HCT116 (cell line): ENCODE measurements around the gene ADAR. TPM values are rescaled to one million over a fixed set of nuclear protein-coding genes. Genes with fewer than 3 reads are reported as not detected.
A peak's percentile ranks its signal among the peaks of the same experiment; 100 is the strongest.

ENCODE experiments used
- ATAC-seq: fragments of 200-7000 bp; cut with Tn5 transposase; 2 replicates; pipeline ENCODE4 v1.9.1; 2020; ENCODE audit warnings: mild to moderate bottlenecking, moderate library complexity
- BruUV-seq: library from RNA; stranded (reverse); fragments of 400-500 nt; replicated peaks from 2 replicates; lab custom pipeline; 2021; lab: Mats Ljungman, UMichigan
- CTCF ChIA-PET: fragments of 300-600 bp; sonication (Branson Sonifier 250); formaldehyde crosslinking; loops from one replicate; lab custom pipeline; 2021; ENCODE audit warnings: antibody characterized with exemption; lab: Charles Lee
- POLR2A ChIA-PET: fragments of 300-600, 350-600 bp; sonication (Branson Sonifier 250); formaldehyde crosslinking; loops from one replicate; lab custom pipeline; 2021; ENCODE audit warnings: antibody characterized with exemption; lab: Charles Lee
- RAD21 ChIA-PET, 2 experiments: fragments of 300-600 bp; sonication (Branson Sonifier 250); formaldehyde crosslinking; loops; one replicate each; lab custom pipeline; 2023; ENCODE audit warnings: low total read pairs in 2 of 2; ENCODE audit not compliant: uncharacterized antibody in 2 of 2, unreplicated experiment in 2 of 2, low non-redundant PET in 1 of 2; lab: Charles Lee
- DNase-seq: peaks from one replicate; pipeline ENCODE4 v3.0.0-alpha.2; 2010; ENCODE audit warnings: low read depth, low spot score
- H2AFZ ChIP-seq: fragments of 200-600 bp; shearing (Covaris generic), sonication (generic); 2 replicates; pipeline ENCODE4 v1.6.1; 2017; ENCODE audit warnings: low read depth, mixed run types, mixed read lengths, antibody characterized with exemption, low read length; ENCODE audit not compliant: poor library complexity, severe bottlenecking
- H3K27ac ChIP-seq: 2 replicates; pipeline ENCODE4 v1.5.1; 2012; ENCODE audit warnings: low read depth, low read length
- H3K27me3 ChIP-seq: fragments of 200-600 bp; sonication (generic); 2 replicates; pipeline ENCODE4 v1.6.1; 2016; ENCODE audit warnings: mixed run types, low read length, mixed read lengths; ENCODE audit not compliant: insufficient read depth
- H3K36me3 ChIP-seq, 2 experiments: fragments of 200-500 bp in 1 of 2; fragments of 200-600 bp in 1 of 2; sonication (Bioruptor generic) in 1 of 2; sonication (generic) in 1 of 2; 2 replicates each; pipeline versions ENCODE4 v1.5.1 to v1.6.1; 2014 to 2016; ENCODE audit warnings: low read length in 2 of 2, inconsistent platforms in 1 of 2, mixed read lengths in 1 of 2, mixed run types in 1 of 2; ENCODE audit not compliant: insufficient read depth in 2 of 2, control insufficient read depth in 1 of 2
- H3K4me1 ChIP-seq, 2 experiments: fragments of 200-600 bp in 1 of 2; sonication (generic) in 1 of 2; 2 replicates each; pipeline versions ENCODE4 v1.5.1 to v1.6.1; 2012 to 2017; ENCODE audit warnings: low read length in 2 of 2, inconsistent platforms in 1 of 2, mild to moderate bottlenecking in 1 of 2, mixed read lengths in 1 of 2, mixed run types in 1 of 2, moderate library complexity in 1 of 2; ENCODE audit not compliant: insufficient read depth in 2 of 2, control insufficient read depth in 1 of 2
- H3K4me2 ChIP-seq: fragments of 200-600 bp; sonication (generic); 2 replicates; pipeline ENCODE4 v1.6.1; 2017; ENCODE audit warnings: mixed run types, low read length, mixed read lengths
- H3K4me3 ChIP-seq, 2 experiments: fragments of 200-600 bp in 1 of 2; sonication (generic) in 1 of 2; replicated peaks in 1 of 2; 2 replicates each; pipeline ENCODE4 v1.5.1; 2011 to 2016; ENCODE audit warnings: low read length in 2 of 2, control low read depth in 1 of 2, low read depth in 1 of 2, mild to moderate bottlenecking in 1 of 2, mixed read lengths in 1 of 2, mixed run types in 1 of 2
- H3K79me2 ChIP-seq: fragments of 200-600 bp; sonication (generic); 2 replicates; pipeline ENCODE4 v1.6.1; 2017; ENCODE audit warnings: mild to moderate bottlenecking, mixed run types, low read length, moderate library complexity, mixed read lengths; ENCODE audit not compliant: insufficient read depth
- H3K9ac ChIP-seq: fragments of 200-600 bp; sonication (generic); 2 replicates; pipeline ENCODE4 v1.6.1; 2016; ENCODE audit warnings: low read length, mixed read lengths
- H3K9me2 ChIP-seq: fragments of 200-600 bp; sonication (generic), shearing (Covaris generic); 2 replicates; pipeline ENCODE4 v1.6.1; 2017; ENCODE audit warnings: mixed run types, mild to moderate bottlenecking, moderate library complexity; ENCODE audit not compliant: insufficient read depth
- H3K9me3 ChIP-seq, 2 experiments: fragments of 200-500 bp in 1 of 2; fragments of 200-600 bp in 1 of 2; sonication (Bioruptor generic) in 1 of 2; sonication (generic) in 1 of 2; 2 replicates each; pipeline ENCODE4 v1.6.1; 2014 to 2017; ENCODE audit warnings: low read length in 2 of 2, mixed read lengths in 2 of 2, inconsistent platforms in 1 of 2, low read depth in 1 of 2, mild to moderate bottlenecking in 1 of 2, mixed run types in 1 of 2, moderate library complexity in 1 of 2; ENCODE audit not compliant: control insufficient read depth in 1 of 2, insufficient read depth in 1 of 2
- H4K20me1 ChIP-seq: fragments of 200-600 bp; sonication (generic), shearing (Covaris generic); 2 replicates; pipeline ENCODE4 v1.6.1; 2017; ENCODE audit warnings: mixed run types, mild to moderate bottlenecking, moderate library complexity; ENCODE audit not compliant: insufficient read depth
- CBX3 ChIP-seq: IDR thresholded peaks from 2 replicates; pipeline ENCODE4 v1.6.1; 2012; ENCODE audit warnings: low read depth
- ELF1 ChIP-seq: IDR thresholded peaks from 2 replicates; pipeline ENCODE4 v1.6.1; 2012; ENCODE audit warnings: low read depth, borderline replicate concordance
- EZH2phosphoT487 ChIP-seq: fragments of 200-600 bp; IDR thresholded peaks from 2 replicates; pipeline ENCODE4 v1.6.1; 2018; ENCODE audit warnings: antibody characterized with exemption, borderline replicate concordance
- JUND ChIP-seq: IDR thresholded peaks from 2 replicates; pipeline ENCODE4 v1.6.1; 2012
- POLR2A ChIP-seq: IDR thresholded peaks from 2 replicates; pipeline ENCODE4 v1.7.0; 2011; ENCODE audit warnings: borderline replicate concordance; ENCODE audit not compliant: insufficient read depth, insufficient read length; ENCODE audit errors: extremely low read depth
- RAD21 ChIP-seq: IDR thresholded peaks from 2 replicates; pipeline ENCODE4 v1.6.1; 2012; ENCODE audit warnings: low read depth, mild to moderate bottlenecking
- SIN3A ChIP-seq: IDR thresholded peaks from 2 replicates; pipeline ENCODE4 v1.6.1; 2012; ENCODE audit warnings: low read depth
- SP1 ChIP-seq: IDR thresholded peaks from 2 replicates; pipeline ENCODE4 v1.6.1; 2012; ENCODE audit warnings: low read depth
- TCF7L2 ChIP-seq: IDR thresholded peaks from 2 replicates; pipeline ENCODE4 v1.7.0; 2011; ENCODE audit warnings: borderline replicate concordance, inconsistent platforms; ENCODE audit not compliant: insufficient read depth, insufficient read length; ENCODE audit errors: extremely low read depth
- ZFX ChIP-seq: fragments of 450-650 bp; IDR thresholded peaks from 2 replicates; pipeline ENCODE4 v1.6.1; 2017
- ZNF274 ChIP-seq: fragments of 200-500 bp; sonication (Bioruptor generic); IDR thresholded peaks from 2 replicates; pipeline ENCODE4 v1.6.1; 2014; ENCODE audit warnings: mild to moderate bottlenecking, low read depth, low read length, inconsistent platforms
- intact Hi-C: fragments of 100-400 bp; cut with micrococcal nuclease; formaldehyde crosslinking; loops from 2 replicates; pipeline ENCODE4 v1.10.0; 2022
- total RNA-seq: library from RNA; stranded (reverse); gene quantifications from one replicate; pipeline ENCODE4 v1.2.1, GENCODE V29; 2021; ENCODE audit not compliant: unreplicated experiment
- TF ChIP-seq, protein P1 (sequence below): IDR thresholded peaks from 2 replicates; pipeline ENCODE4 v1.6.1; 2011; ENCODE audit warnings: mild to moderate bottlenecking, low read length, moderate library complexity; ENCODE audit not compliant: insufficient replicate concordance; ENCODE audit errors: extremely low read depth
- TF ChIP-seq, protein P2 (sequence below): IDR thresholded peaks from 2 replicates; pipeline ENCODE4 v1.6.1; 2012
- TF ChIP-seq, protein P3 (sequence below): IDR thresholded peaks from 2 replicates; pipeline ENCODE4 v1.6.1; 2012; ENCODE audit warnings: low read depth
- TF ChIP-seq, protein P4 (sequence below): IDR thresholded peaks from 2 replicates; pipeline ENCODE4 v1.6.1; 2012
- TF ChIP-seq, protein P5 (sequence below), 3 experiments: fragments of 200-600 bp in 1 of 3; sonication (generic) in 1 of 3; IDR thresholded peaks in 2 of 3; conservative IDR thresholded peaks in 1 of 3; 2 replicates each; pipeline ENCODE4 v1.5.1; 2012 to 2017; ENCODE audit warnings: low read depth in 2 of 3, low read length in 2 of 3, antibody characterized with exemption in 1 of 3, borderline replicate concordance in 1 of 3, control low read depth in 1 of 3, mild to moderate bottlenecking in 1 of 3, mixed read lengths in 1 of 3, mixed run types in 1 of 3, moderate library complexity in 1 of 3; ENCODE audit not compliant: insufficient read depth in 1 of 3

The ADAR gene
- total RNA-seq, 1 experiment from 2014 or later, result 169 TPM

DNA sequence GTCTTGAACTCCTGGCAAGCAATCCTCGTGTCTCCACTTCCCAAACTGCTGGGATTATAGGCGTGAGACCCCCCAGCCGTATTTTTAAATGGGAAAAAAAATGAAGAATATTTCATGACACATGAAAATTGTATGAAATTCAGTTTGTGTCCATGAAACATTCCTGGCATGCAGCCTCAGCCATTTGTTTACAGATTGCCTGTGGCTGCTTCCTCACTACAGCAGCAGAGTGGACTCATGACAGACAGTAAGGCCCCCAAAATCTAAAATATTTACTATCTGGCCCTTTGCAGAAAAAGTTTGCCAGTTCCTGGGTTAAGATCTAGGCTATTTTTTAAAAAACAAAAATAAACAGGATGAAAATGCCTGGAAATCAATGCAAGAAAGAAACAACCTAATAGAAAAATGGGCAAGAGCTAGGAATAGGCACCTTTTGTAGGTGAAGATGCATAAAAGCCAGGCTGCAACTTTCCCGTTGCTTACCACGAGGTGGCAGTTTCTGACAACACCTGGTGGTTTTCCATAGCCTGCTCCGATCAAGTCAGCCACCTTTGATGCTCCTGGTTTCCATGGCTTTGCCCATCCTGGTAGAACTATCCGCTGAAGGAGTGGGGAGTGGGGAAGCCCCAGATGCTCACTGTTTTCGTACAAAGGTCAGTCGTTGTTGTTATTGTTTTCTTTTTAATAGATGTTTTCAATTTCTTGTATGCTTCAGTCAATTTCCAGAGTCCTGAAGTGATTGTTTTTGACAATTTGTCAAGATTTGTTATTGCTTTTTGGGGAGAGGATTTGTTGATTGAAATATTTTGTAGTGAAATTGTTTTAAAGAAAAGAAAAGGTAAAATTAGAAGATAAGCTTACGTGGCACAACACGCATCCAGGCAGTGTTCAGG is 73.8 kb downstream of the ADAR start:
- DNase-seq, result peak; percentile 62
- RAD21 ChIA-PET, result interaction anchor here (0.6 to 3.3 kb wide), 4 partner anchors 12 to 257 kb away, joined by 3 to 13 read pairs (median 6); partner anchors contain the start of gene UBE2Q1 (in 1 of the 2)
- CTCF ChIA-PET, result interaction anchor here (0.6 to 2.7 kb wide), 11 partner anchors 9 to 344 kb away, joined by 3 to 15 read pairs (median 4); no protein-coding TSS in a partner anchor
- Histone ChIP-seq H3K4me3 (no peak overlapping the region), H3K36me3 (no peaks in the 10 kb centered on the region), H2AFZ (peak overlapping the region; percentile 25), H3K27me3 (0 out of 2 replicates have a peak, but pooled peaks cover 2% of the 10 kb centered on the region), H3K4me1 (no peaks in the 10 kb centered on the region), H3K27ac (no peak overlapping the region), H3K79me2 (no peaks in the 10 kb centered on the region), H3K9me2 (no peaks in the 10 kb centered on the region), H3K9me3 (no peaks in the 10 kb centered on the region), H3K9ac (no peak overlapping the region), H3K4me2 (no peak overlapping the region), H4K20me1 (no peaks in the 10 kb centered on the region)
- TF ChIP-seq ZFX (no peak), SP1 (peak; percentile 29), RAD21 (peak; percentile 77), TCF7L2 (peak; percentile 26), JUND (no peak), ZNF274 (no peak), SIN3A (no peak), CBX3 (0 out of 2 replicates have a peak, but pooled peaks have one; percentile 31), EZH2phosphoT487 (no peak), POLR2A (no peak), ELF1 (no peak)
- TF ChIP-seq, protein P1, sequence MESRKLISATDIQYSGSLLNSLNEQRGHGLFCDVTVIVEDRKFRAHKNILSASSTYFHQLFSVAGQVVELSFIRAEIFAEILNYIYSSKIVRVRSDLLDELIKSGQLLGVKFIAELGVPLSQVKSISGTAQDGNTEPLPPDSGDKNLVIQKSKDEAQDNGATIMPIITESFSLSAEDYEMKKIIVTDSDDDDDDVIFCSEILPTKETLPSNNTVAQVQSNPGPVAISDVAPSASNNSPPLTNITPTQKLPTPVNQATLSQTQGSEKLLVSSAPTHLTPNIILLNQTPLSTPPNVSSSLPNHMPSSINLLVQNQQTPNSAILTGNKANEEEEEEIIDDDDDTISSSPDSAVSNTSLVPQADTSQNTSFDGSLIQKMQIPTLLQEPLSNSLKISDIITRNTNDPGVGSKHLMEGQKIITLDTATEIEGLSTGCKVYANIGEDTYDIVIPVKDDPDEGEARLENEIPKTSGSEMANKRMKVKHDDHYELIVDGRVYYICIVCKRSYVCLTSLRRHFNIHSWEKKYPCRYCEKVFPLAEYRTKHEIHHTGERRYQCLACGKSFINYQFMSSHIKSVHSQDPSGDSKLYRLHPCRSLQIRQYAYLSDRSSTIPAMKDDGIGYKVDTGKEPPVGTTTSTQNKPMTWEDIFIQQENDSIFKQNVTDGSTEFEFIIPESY, result no peak
- TF ChIP-seq, protein P2, sequence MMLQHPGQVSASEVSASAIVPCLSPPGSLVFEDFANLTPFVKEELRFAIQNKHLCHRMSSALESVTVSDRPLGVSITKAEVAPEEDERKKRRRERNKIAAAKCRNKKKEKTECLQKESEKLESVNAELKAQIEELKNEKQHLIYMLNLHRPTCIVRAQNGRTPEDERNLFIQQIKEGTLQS, result no peak
- TF ChIP-seq, protein P3, sequence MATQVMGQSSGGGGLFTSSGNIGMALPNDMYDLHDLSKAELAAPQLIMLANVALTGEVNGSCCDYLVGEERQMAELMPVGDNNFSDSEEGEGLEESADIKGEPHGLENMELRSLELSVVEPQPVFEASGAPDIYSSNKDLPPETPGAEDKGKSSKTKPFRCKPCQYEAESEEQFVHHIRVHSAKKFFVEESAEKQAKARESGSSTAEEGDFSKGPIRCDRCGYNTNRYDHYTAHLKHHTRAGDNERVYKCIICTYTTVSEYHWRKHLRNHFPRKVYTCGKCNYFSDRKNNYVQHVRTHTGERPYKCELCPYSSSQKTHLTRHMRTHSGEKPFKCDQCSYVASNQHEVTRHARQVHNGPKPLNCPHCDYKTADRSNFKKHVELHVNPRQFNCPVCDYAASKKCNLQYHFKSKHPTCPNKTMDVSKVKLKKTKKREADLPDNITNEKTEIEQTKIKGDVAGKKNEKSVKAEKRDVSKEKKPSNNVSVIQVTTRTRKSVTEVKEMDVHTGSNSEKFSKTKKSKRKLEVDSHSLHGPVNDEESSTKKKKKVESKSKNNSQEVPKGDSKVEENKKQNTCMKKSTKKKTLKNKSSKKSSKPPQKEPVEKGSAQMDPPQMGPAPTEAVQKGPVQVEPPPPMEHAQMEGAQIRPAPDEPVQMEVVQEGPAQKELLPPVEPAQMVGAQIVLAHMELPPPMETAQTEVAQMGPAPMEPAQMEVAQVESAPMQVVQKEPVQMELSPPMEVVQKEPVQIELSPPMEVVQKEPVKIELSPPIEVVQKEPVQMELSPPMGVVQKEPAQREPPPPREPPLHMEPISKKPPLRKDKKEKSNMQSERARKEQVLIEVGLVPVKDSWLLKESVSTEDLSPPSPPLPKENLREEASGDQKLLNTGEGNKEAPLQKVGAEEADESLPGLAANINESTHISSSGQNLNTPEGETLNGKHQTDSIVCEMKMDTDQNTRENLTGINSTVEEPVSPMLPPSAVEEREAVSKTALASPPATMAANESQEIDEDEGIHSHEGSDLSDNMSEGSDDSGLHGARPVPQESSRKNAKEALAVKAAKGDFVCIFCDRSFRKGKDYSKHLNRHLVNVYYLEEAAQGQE, result no peak
- TF ChIP-seq, protein P4, sequence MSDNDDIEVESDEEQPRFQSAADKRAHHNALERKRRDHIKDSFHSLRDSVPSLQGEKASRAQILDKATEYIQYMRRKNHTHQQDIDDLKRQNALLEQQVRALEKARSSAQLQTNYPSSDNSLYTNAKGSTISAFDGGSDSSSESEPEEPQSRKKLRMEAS, result peak; percentile 22; the same call in 1 of the 2 replicates
- TF ChIP-seq, protein P5, sequence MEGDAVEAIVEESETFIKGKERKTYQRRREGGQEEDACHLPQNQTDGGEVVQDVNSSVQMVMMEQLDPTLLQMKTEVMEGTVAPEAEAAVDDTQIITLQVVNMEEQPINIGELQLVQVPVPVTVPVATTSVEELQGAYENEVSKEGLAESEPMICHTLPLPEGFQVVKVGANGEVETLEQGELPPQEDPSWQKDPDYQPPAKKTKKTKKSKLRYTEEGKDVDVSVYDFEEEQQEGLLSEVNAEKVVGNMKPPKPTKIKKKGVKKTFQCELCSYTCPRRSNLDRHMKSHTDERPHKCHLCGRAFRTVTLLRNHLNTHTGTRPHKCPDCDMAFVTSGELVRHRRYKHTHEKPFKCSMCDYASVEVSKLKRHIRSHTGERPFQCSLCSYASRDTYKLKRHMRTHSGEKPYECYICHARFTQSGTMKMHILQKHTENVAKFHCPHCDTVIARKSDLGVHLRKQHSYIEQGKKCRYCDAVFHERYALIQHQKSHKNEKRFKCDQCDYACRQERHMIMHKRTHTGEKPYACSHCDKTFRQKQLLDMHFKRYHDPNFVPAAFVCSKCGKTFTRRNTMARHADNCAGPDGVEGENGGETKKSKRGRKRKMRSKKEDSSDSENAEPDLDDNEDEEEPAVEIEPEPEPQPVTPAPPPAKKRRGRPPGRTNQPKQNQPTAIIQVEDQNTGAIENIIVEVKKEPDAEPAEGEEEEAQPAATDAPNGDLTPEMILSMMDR (IDR thresholded peaks at IDR 0.05 in 2 of 3, conservative IDR thresholded peaks at IDR 0.05 in 1 of 3; ENCODE audit: borderline replicate concordance in 1 of 3, insufficient read depth in 1 of 3, low read depth in 2 of 3, low read length in 2 of 3), result peak; percentile 73 to 78 (median 75); a peak in 5 of 6 replicates
- peak; percentile 92 for ATAC-seq
- POLR2A ChIA-PET, result no interaction called here
- intact Hi-C loops, result no loop called here
- BruUV-seq, result no TSS peak
